Psoas muscle (tissue), 8 donors: ENCODE data around the gene STRIP1. TPM values are rescaled to one million over a fixed set of nuclear protein-coding genes. Genes with fewer than 3 reads are reported as not detected.

ENCODE experiments used
- ATAC-seq, 4 donors: fragments of 200-7000 bp; cut with Tn5 transposase; one replicate each; pipeline ENCODE4 v1.9.1; 2020; ENCODE audit warnings: moderate library complexity in 3 of 4, mild to moderate bottlenecking in 2 of 4
- DNase-seq, 2 donors: peaks; one replicate each; pipeline ENCODE4 v3.0.0-alpha.2; 2020
- H3K27ac ChIP-seq: fragments of 200-600 bp; one replicate; pipeline ENCODE4 v1.8.0; 2022
- H3K27me3 ChIP-seq, 3 donors: fragments of 200-600 bp in 1 of 3; one replicate each; pipeline versions ENCODE4 v1.6.1 to v1.8.0; 2013 to 2022; ENCODE audit warnings: low read length in 2 of 3, mild to moderate bottlenecking in 2 of 3, moderate library complexity in 1 of 3; ENCODE audit not compliant: insufficient read depth in 3 of 3
- H3K36me3 ChIP-seq, 2 donors: fragments of 200-600 bp in 1 of 2; one replicate each; pipeline versions ENCODE4 v1.6.1 to v1.8.0; 2013 to 2022; ENCODE audit warnings: low read depth in 1 of 2, mild to moderate bottlenecking in 1 of 2, moderate library complexity in 1 of 2; ENCODE audit not compliant: insufficient read depth in 1 of 2
- H3K4me1 ChIP-seq: fragments of 200-600 bp; one replicate; pipeline ENCODE4 v1.8.0; 2022
- H3K4me3 ChIP-seq: fragments of 200-600 bp; one replicate; pipeline ENCODE4 v1.8.0; 2022; ENCODE audit warnings: mild to moderate bottlenecking
- H3K9me3 ChIP-seq: fragments of 200-600 bp; one replicate; pipeline ENCODE4 v1.8.0; 2022
- CTCF ChIP-seq: fragments of 200-600 bp; IDR thresholded peaks from one replicate; pipeline ENCODE4 v1.8.0; 2022; ENCODE audit warnings: antibody characterized with exemption
- WGBS, 3 donors: extraction: QIAGEN DNeasy Blood & Tissue Kit; methylation state at CpG; one replicate each; pipeline versions ENCODE4 v1.1.6 to v1.1.7; 2013; 5-methylcytosine and 5-hydroxymethylcytosine counted together
- intact Hi-C, 2 donors: fragments of 100-400 bp; cut with DNase I; formaldehyde crosslinking; loops; one replicate each; pipeline versions ENCODE4 v1.11.0 to v1.14.2; 2022
- polyA plus RNA-seq, 3 donors: library from polyadenylated mRNA; stranded (reverse); fragments of 200-250 nt; gene quantifications; one replicate each; pipeline ENCODE4 v1.2.3, GENCODE V29; 2013
- total RNA-seq, 4 donors: library from RNA; stranded (reverse); fragmentation: NEBNext Ultra II Directional in 2 of 4; extraction: Animal tissue kit (Norgen Biotek cat#: 25700) in 2 of 4; gene quantifications; one replicate each; pipeline versions ENCODE4 v1.2.1 to v1.2.4, GENCODE V29; 2021 to 2023
- donor health status: healthy with polysubstance abuse.
- donor health status: DM: no; HTN: no; CAD: no; lungs with moderate emphysema.
- donor health status: Bipolar disorder and iron deficiency.
- donor health status: healthy.
- donor health status: DM: yes; HTN: yes; CAD: no.
- donor health status: DM: no; HTN: no; CAD: no.
- donor health status: DM: no; HTN: no; CAD: no.
- donor health status: DM: yes; HTN: yes; CAD: no.

The STRIP1 gene
- total and polyA plus RNA-seq, 7 donors: 12.1 to 23.1 (median 16.4) TPM

GRCh38 chr1:110050602-110051261 lies 16.3 kb downstream of the STRIP1 start:
- ATAC-seq (no peak), DNase-seq (peak in 1 of 2 donors; percentile 21)
- H3K4me1 ChIP-seq: peaks cover 4% of the 10 kb centered on the region
- no peak overlapping the region for H3K27ac ChIP-seq
- H3K27me3 ChIP-seq: no peaks in the 10 kb centered on the region
- 60 to 64% (median 61%) methylated on average over 4 of the region's 4 CpGs for WGBS, 3 donors
- no peaks in the 10 kb centered on the region for H3K9me3 ChIP-seq
- H3K36me3 ChIP-seq: peaks cover 29 to 100% of the 10 kb centered on the region in 2 donors
- H3K4me3 ChIP-seq: no peak overlapping the region
- no peak for TF ChIP-seq CTCF
- intact Hi-C loops: loop anchor here in 1 of 2 donors (5.0 kb wide), 1 partner anchor 57 kb away; no protein-coding TSS in a partner anchor

- H3K36me3 ChIP-seq: peaks cover 29 to 100% of the 10 kb centered on the region in 2 donors
- H3K27ac ChIP-seq: no peak overlapping the region
- peaks cover 4% of the 10 kb centered on the region for H3K4me1 ChIP-seq
- WGBS, 3 donors: 68 to 88% (median 84%) methylated on average over 2 of the region's 2 CpGs
- no peak for TF ChIP-seq CTCF
- intact Hi-C loops: loop anchor here in 1 of 2 donors (5.0 kb wide), 1 partner anchor 56 kb away; no protein-coding TSS in a partner anchor
- H3K27me3 ChIP-seq: no peaks in the 10 kb centered on the region
- ATAC-seq (no peak), DNase-seq (no peak)
- H3K4me3 ChIP-seq: no peak overlapping the region
- H3K9me3 ChIP-seq: no peaks in the 10 kb centered on the region
Measured at GRCh38 chr1:110051262-110051648, 16.8 kb downstream of the STRIP1 start.

- WGBS, 3 donors: 35 to 57% (median 41%) methylated on average over 16 of the region's 16 CpGs
- H3K4me1 ChIP-seq: no peaks in the 10 kb centered on the region
- no peaks in the 10 kb centered on the region for H3K27me3 ChIP-seq
- peak; percentile 98 for TF ChIP-seq CTCF
- no peaks in the 10 kb centered on the region for H3K9me3 ChIP-seq
- peaks cover 23 to 100% of the 10 kb centered on the region in 2 donors for H3K36me3 ChIP-seq
- ATAC-seq (peak; percentile 78 to 88 (median 84)), DNase-seq (peak; percentile 77 to 83)
- H3K4me3 ChIP-seq: no peak overlapping the region
- no peak overlapping the region for H3K27ac ChIP-seq
- intact Hi-C loops: loop anchor here (1.0 to 5.0 kb wide), 2 partner anchors 53 to 54 kb away; no protein-coding TSS in a partner anchor
Measured at GRCh38 chr1:110053552-110054428, 19.4 kb downstream of the STRIP1 start.

GRCh38 chr1:110055493-110056284 lies 21.3 kb downstream of the STRIP1 start:
- Histone ChIP-seq H3K36me3 (peaks cover 17 to 97% of the 10 kb centered on the region in 2 donors), H3K27me3 (no peaks in the 10 kb centered on the region), H3K9me3 (no peaks in the 10 kb centered on the region), H3K27ac (no peak overlapping the region), H3K4me1 (no peaks in the 10 kb centered on the region), H3K4me3 (no peak overlapping the region)
- no peak for TF ChIP-seq CTCF
- 71 to 77% (median 72%) methylated on average over 5 of the region's 5 CpGs for whole genome bisulfite sequencing, 3 donors
- DNase-seq: peak in 1 of 2 donors; percentile 0
- ATAC-seq: no peak
- intact Hi-C loops: no loop called here
